ENCODE measurements around the gene ID4. TPM values are rescaled to one million over a fixed set of nuclear protein-coding genes. Genes with fewer than 3 reads are reported as not detected.

Gene ID4
- total RNA-seq, 2 donors from 2014 or later: not detected

- peaks cover 6% of the 10 kb centered on the region for H3K27me3 Mint-ChIP-seq
- no peaks in the 10 kb centered on the region for H3K36me3 Mint-ChIP-seq (ENCODE audit: low read depth)
- no peak for DNase-seq
- H3K4me1 Mint-ChIP-seq: no peaks in the 10 kb centered on the region
- H3K4me3 Mint-ChIP-seq: no peak overlapping the region
- ATAC-seq: no peak
- H3K27ac Mint-ChIP-seq: no peak overlapping the region
- H3K9me3 ChIP-seq (ENCODE audit: control insufficient read depth, low read length, poor library complexity, severe bottlenecking): no peaks in the 10 kb centered on the region
Observed at GRCh38 chr6:19811397-19812079, 25.6 kb upstream of the ID4 start.

GRCh38 chr6:19812512-19813119 lies 24.6 kb upstream of the ID4 start:
- H3K4me3 Mint-ChIP-seq: no peak overlapping the region
- ATAC-seq (no peak), DNase-seq (no peak)
- peaks cover 6% of the 10 kb centered on the region for H3K27me3 Mint-ChIP-seq
- no peak overlapping the region for H3K27ac Mint-ChIP-seq
- no peaks in the 10 kb centered on the region for H3K4me1 Mint-ChIP-seq
- H3K36me3 Mint-ChIP-seq (ENCODE audit: low read depth): no peaks in the 10 kb centered on the region
- H3K9me3 ChIP-seq (ENCODE audit: control insufficient read depth, low read length, poor library complexity, severe bottlenecking): no peaks in the 10 kb centered on the region

- no peaks in the 10 kb centered on the region for H3K27me3 Mint-ChIP-seq
- no peak overlapping the region for H3K27ac Mint-ChIP-seq
- no peaks in the 10 kb centered on the region for H3K9me3 ChIP-seq (ENCODE audit: control insufficient read depth, low read length, poor library complexity, severe bottlenecking)
- H3K4me3 Mint-ChIP-seq: no peak overlapping the region
- DNase-seq (no peak), ATAC-seq (no peak)
- no peaks in the 10 kb centered on the region for H3K36me3 Mint-ChIP-seq (ENCODE audit: low read depth)
- H3K4me1 Mint-ChIP-seq: no peaks in the 10 kb centered on the region
Observed at GRCh38 chr6:19818805-19819204, 18.4 kb upstream of the ID4 start.

- no peak overlapping the region for H3K27ac Mint-ChIP-seq
- H3K27me3 Mint-ChIP-seq: no peaks in the 10 kb centered on the region
- H3K36me3 Mint-ChIP-seq (ENCODE audit: low read depth): no peaks in the 10 kb centered on the region
- DNase-seq: no peak
- no peaks in the 10 kb centered on the region for H3K4me1 Mint-ChIP-seq
- no peaks in the 10 kb centered on the region for H3K9me3 ChIP-seq (ENCODE audit: control insufficient read depth, low read length, poor library complexity, severe bottlenecking)
- ATAC-seq: no peak
- no peak overlapping the region for H3K4me3 Mint-ChIP-seq
Observed at GRCh38 chr6:19824058-19824807, 12.9 kb upstream of the ID4 start.

- ATAC-seq: no peak
- Mint-ChIP-seq H3K36me3 (ENCODE audit: low read depth) (no peaks in the 10 kb centered on the region), H3K27ac (no peak overlapping the region), H3K27me3 (no peaks in the 10 kb centered on the region), H3K4me3 (no peak overlapping the region), H3K4me1 (no peaks in the 10 kb centered on the region)
- DNase-seq: no peak
- no peaks in the 10 kb centered on the region for H3K9me3 ChIP-seq (ENCODE audit: control insufficient read depth, low read length, poor library complexity, severe bottlenecking)
Observed at GRCh38 chr6:19827247-19827646, 9.9 kb upstream of the ID4 start.

- H3K36me3 Mint-ChIP-seq (ENCODE audit: low read depth): no peaks in the 10 kb centered on the region
- no peak overlapping the region for H3K4me3 Mint-ChIP-seq
- ATAC-seq (no peak), DNase-seq (no peak)
- no peaks in the 10 kb centered on the region for H3K27me3 Mint-ChIP-seq
- H3K27ac Mint-ChIP-seq: no peak overlapping the region
- no peaks in the 10 kb centered on the region for H3K4me1 Mint-ChIP-seq
- H3K9me3 ChIP-seq (ENCODE audit: control insufficient read depth, low read length, poor library complexity, severe bottlenecking): no peaks in the 10 kb centered on the region
Observed at GRCh38 chr6:19827903-19828302, 9.3 kb upstream of the ID4 start.

- no peak for ATAC-seq
- DNase-seq: no peak
- H3K9me3 ChIP-seq (ENCODE audit: control insufficient read depth, low read length, poor library complexity, severe bottlenecking): no peaks in the 10 kb centered on the region
- peaks cover 14% of the 10 kb centered on the region for H3K27me3 Mint-ChIP-seq
- H3K36me3 Mint-ChIP-seq (ENCODE audit: low read depth): no peaks in the 10 kb centered on the region
- H3K27ac Mint-ChIP-seq: no peak overlapping the region
- H3K4me1 Mint-ChIP-seq: no peaks in the 10 kb centered on the region
- H3K4me3 Mint-ChIP-seq: no peak overlapping the region
Observed at GRCh38 chr6:19830171-19830570, 7.0 kb upstream of the ID4 start.

GRCh38 chr6:19831358-19831757 lies 5.8 kb upstream of the ID4 start:
- no peak for ATAC-seq
- Mint-ChIP-seq H3K27ac (no peak overlapping the region), H3K27me3 (peaks cover 22% of the 10 kb centered on the region), H3K4me3 (no peak overlapping the region), H3K36me3 (ENCODE audit: low read depth) (no peaks in the 10 kb centered on the region), H3K4me1 (no peaks in the 10 kb centered on the region)
- no peak for DNase-seq
- no peaks in the 10 kb centered on the region for H3K9me3 ChIP-seq (ENCODE audit: control insufficient read depth, low read length, poor library complexity, severe bottlenecking)

- no peaks in the 10 kb centered on the region for H3K9me3 ChIP-seq (ENCODE audit: control insufficient read depth, low read length, poor library complexity, severe bottlenecking)
- Mint-ChIP-seq H3K36me3 (ENCODE audit: low read depth) (no peaks in the 10 kb centered on the region), H3K4me3 (no peak overlapping the region), H3K27ac (no peak overlapping the region), H3K4me1 (peaks cover under 1% of the 10 kb centered on the region), H3K27me3 (peaks cover 25% of the 10 kb centered on the region)
- ATAC-seq (no peak), DNase-seq (no peak)
Observed at GRCh38 chr6:19833947-19834346, 3.2 kb upstream of the ID4 start.

- H3K4me1 Mint-ChIP-seq: peaks cover 3% of the 10 kb centered on the region
- H3K27me3 Mint-ChIP-seq: peaks cover 31% of the 10 kb centered on the region
- ATAC-seq: no peak
- H3K4me3 Mint-ChIP-seq: no peak overlapping the region
- DNase-seq: no peak
- no peak overlapping the region for H3K27ac Mint-ChIP-seq
- no peaks in the 10 kb centered on the region for H3K9me3 ChIP-seq (ENCODE audit: control insufficient read depth, low read length, poor library complexity, severe bottlenecking)
- no peaks in the 10 kb centered on the region for H3K36me3 Mint-ChIP-seq (ENCODE audit: low read depth)
Observed at GRCh38 chr6:19834858-19835257, 2.3 kb upstream of the ID4 start.

GRCh38 chr6:19835605-19836004 lies 1.6 kb upstream of the ID4 start:
- no peak overlapping the region for H3K4me3 Mint-ChIP-seq
- no peaks in the 10 kb centered on the region for H3K9me3 ChIP-seq (ENCODE audit: control insufficient read depth, low read length, poor library complexity, severe bottlenecking)
- no peak for ATAC-seq
- H3K4me1 Mint-ChIP-seq: peaks cover 3% of the 10 kb centered on the region
- no peak for DNase-seq
- peaks cover 37% of the 10 kb centered on the region for H3K27me3 Mint-ChIP-seq
- no peaks in the 10 kb centered on the region for H3K36me3 Mint-ChIP-seq (ENCODE audit: low read depth)
- no peak overlapping the region for H3K27ac Mint-ChIP-seq

GRCh38 chr6:19837511-19838441 lies 606 bp downstream of the ID4 start:
- H3K27me3 Mint-ChIP-seq: peaks cover 47% of the 10 kb centered on the region
- peaks cover 3% of the 10 kb centered on the region for H3K4me1 Mint-ChIP-seq
- no peak for DNase-seq
- H3K9me3 ChIP-seq (ENCODE audit: control insufficient read depth, low read length, poor library complexity, severe bottlenecking): no peaks in the 10 kb centered on the region
- no peak overlapping the region for H3K27ac Mint-ChIP-seq
- no peak for ATAC-seq
- no peaks in the 10 kb centered on the region for H3K36me3 Mint-ChIP-seq (ENCODE audit: low read depth)
- H3K4me3 Mint-ChIP-seq: no peak overlapping the region
